ENCODE results near the gene GRAMD4.

DNA sequence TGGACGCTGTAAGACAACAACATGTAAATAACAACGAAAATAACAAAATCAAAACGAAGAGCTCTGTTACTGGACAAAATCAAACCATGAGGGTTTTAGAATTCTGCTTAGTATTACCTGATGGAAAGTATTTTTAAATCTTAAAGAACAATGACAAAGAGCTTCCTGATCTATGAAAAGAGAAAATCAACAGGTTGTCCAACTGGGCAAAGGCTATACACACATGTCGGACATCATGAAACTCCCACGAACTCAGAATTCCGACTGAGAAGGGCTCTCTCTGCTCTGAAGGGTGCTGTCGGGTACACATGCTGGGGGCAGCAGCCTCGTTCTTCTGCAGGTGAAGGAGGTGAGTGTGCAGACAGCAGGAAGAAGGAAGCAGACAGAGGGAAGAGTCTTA, 92.1 kb downstream of the GRAMD4 start:
- TF ChIP-seq, protein P1, sequence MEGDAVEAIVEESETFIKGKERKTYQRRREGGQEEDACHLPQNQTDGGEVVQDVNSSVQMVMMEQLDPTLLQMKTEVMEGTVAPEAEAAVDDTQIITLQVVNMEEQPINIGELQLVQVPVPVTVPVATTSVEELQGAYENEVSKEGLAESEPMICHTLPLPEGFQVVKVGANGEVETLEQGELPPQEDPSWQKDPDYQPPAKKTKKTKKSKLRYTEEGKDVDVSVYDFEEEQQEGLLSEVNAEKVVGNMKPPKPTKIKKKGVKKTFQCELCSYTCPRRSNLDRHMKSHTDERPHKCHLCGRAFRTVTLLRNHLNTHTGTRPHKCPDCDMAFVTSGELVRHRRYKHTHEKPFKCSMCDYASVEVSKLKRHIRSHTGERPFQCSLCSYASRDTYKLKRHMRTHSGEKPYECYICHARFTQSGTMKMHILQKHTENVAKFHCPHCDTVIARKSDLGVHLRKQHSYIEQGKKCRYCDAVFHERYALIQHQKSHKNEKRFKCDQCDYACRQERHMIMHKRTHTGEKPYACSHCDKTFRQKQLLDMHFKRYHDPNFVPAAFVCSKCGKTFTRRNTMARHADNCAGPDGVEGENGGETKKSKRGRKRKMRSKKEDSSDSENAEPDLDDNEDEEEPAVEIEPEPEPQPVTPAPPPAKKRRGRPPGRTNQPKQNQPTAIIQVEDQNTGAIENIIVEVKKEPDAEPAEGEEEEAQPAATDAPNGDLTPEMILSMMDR (IDR thresholded peaks at IDR 0.05 in 2 of 3, conservative IDR thresholded peaks at IDR 0.05 in 1 of 3; ENCODE audit: control insufficient read depth in 2 of 3, extremely low read depth in 1 of 3, insufficient read depth in 1 of 3, low read depth in 3 of 3, low read length in 3 of 3), result no peak
- TF ChIP-seq HDAC2 (IDR thresholded peaks at IDR 0.05), result no peak
- no peak for TF ChIP-seq PAX5 (IDR thresholded peaks at IDR 0.05; ENCODE audit: borderline replicate concordance, low read depth, low read length)
- TF ChIP-seq DPF2 (IDR thresholded peaks at IDR 0.05), result no peak
- no peak for TF ChIP-seq FOXK2 (IDR thresholded peaks at IDR 0.05)
- TF ChIP-seq, protein P2, sequence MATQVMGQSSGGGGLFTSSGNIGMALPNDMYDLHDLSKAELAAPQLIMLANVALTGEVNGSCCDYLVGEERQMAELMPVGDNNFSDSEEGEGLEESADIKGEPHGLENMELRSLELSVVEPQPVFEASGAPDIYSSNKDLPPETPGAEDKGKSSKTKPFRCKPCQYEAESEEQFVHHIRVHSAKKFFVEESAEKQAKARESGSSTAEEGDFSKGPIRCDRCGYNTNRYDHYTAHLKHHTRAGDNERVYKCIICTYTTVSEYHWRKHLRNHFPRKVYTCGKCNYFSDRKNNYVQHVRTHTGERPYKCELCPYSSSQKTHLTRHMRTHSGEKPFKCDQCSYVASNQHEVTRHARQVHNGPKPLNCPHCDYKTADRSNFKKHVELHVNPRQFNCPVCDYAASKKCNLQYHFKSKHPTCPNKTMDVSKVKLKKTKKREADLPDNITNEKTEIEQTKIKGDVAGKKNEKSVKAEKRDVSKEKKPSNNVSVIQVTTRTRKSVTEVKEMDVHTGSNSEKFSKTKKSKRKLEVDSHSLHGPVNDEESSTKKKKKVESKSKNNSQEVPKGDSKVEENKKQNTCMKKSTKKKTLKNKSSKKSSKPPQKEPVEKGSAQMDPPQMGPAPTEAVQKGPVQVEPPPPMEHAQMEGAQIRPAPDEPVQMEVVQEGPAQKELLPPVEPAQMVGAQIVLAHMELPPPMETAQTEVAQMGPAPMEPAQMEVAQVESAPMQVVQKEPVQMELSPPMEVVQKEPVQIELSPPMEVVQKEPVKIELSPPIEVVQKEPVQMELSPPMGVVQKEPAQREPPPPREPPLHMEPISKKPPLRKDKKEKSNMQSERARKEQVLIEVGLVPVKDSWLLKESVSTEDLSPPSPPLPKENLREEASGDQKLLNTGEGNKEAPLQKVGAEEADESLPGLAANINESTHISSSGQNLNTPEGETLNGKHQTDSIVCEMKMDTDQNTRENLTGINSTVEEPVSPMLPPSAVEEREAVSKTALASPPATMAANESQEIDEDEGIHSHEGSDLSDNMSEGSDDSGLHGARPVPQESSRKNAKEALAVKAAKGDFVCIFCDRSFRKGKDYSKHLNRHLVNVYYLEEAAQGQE (IDR thresholded peaks at IDR 0.05; ENCODE audit: low read depth, low read length), result no peak
- TF ChIP-seq POLR2AphosphoS5 (IDR thresholded peaks at IDR 0.05; ENCODE audit: low read length), result no peak
- no peak for TF ChIP-seq SREBF2 (IDR thresholded peaks at IDR 0.05; ENCODE audit: low read length)
- no peak for TF ChIP-seq GATAD2B (conservative IDR thresholded peaks at IDR 0.05; ENCODE audit: low read depth)
- TF ChIP-seq KDM1A (IDR thresholded peaks at IDR 0.05; ENCODE audit: borderline replicate concordance), result no peak
- no peak for TF ChIP-seq EZH2 (IDR thresholded peaks at IDR 0.05; ENCODE audit: borderline replicate concordance, control insufficient read depth, low read depth, low read length)
